ENCODE data around the gene GP9. TPM values are rescaled to one million over a fixed set of nuclear protein-coding genes. Genes with fewer than 3 reads are reported as not detected.

GP9 gene
- total RNA-seq, 4 donors from 2014 or later = 0.50 TPM; not detected in 3

GRCh38 chr3:129015388-129016105 lies 45.0 kb upstream of the GP9 start:
- WGBS = 45% methylated on average over 11 of the region's 19 CpGs
- Histone ChIP-seq H3K27me3 (no peaks in the 10 kb centered on the region), H3K4me3 (no peak overlapping the region), H3K27ac (replicated peaks in 1 of 4) (peak overlapping the region; percentile 61 to 73 (median 66)), H3K36me3 (no peaks in the 10 kb centered on the region), H3K9me3 (no peaks in the 10 kb centered on the region), H3K4me1 (peaks cover 32 to 43% (median 36%) of the 10 kb centered on the region in 4 donors)
- DNase-seq (ENCODE audit: extremely low spot score) = no peak
- TF ChIP-seq CTCF (IDR thresholded peaks at IDR 0.05) = no peak
- no peak for TF ChIP-seq EP300 (IDR thresholded peaks at IDR 0.05)
- TF ChIP-seq POLR2AphosphoS5 (IDR thresholded peaks at IDR 0.05) = peak; percentile 11 to 33
- no peak for TF ChIP-seq POLR2A (IDR thresholded peaks at IDR 0.05; ENCODE audit: low read depth)
- intact Hi-C loops (cut with DNase I) = no loop called here

DNA sequence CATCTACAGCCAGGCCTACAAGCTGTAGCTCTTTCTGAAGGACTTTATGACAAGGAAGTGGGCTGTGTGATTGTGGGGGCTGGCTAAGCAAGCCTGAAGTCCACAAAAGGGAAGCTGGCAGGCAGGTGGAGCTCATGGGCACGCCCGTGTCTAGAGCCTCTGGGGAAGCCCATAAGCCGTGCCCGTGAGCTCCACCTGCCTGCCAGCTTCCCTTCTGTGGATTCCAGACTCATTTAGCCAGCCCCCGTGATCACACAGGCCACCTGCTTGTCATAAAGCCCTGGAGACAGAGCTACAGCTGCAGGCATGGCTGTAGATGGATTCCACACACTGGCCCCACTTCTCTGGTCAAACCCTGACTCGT lies 44.2 kb upstream of the GP9 start:
- Histone ChIP-seq H3K27ac (replicated peaks in 1 of 4) (peak overlapping the region; percentile 61 to 73 (median 66)), H3K4me3 (no peak overlapping the region), H3K9me3 (no peaks in the 10 kb centered on the region), H3K36me3 (no peaks in the 10 kb centered on the region), H3K27me3 (no peaks in the 10 kb centered on the region), H3K4me1 (peaks cover 33 to 49% (median 38%) of the 10 kb centered on the region in 4 donors)
- TF ChIP-seq POLR2A (IDR thresholded peaks at IDR 0.05; ENCODE audit: low read depth) = no peak
- no peak for TF ChIP-seq POLR2AphosphoS5 (IDR thresholded peaks at IDR 0.05)
- TF ChIP-seq CTCF (IDR thresholded peaks at IDR 0.05) = no peak
- no peak for TF ChIP-seq EP300 (IDR thresholded peaks at IDR 0.05)
- 80% methylated on average over 2 of the region's 6 CpGs for WGBS
- intact Hi-C loops (cut with DNase I) = no loop called here
- DNase-seq (ENCODE audit: extremely low spot score) = no peak

- H3K4me1 ChIP-seq = peaks cover 34 to 51% (median 44%) of the 10 kb centered on the region in 4 donors
- WGBS = 78% methylated on average over 13 of the region's 14 CpGs
Observed at GRCh38 chr3:129016720-129017483, 43.7 kb upstream of the GP9 start.

DNA sequence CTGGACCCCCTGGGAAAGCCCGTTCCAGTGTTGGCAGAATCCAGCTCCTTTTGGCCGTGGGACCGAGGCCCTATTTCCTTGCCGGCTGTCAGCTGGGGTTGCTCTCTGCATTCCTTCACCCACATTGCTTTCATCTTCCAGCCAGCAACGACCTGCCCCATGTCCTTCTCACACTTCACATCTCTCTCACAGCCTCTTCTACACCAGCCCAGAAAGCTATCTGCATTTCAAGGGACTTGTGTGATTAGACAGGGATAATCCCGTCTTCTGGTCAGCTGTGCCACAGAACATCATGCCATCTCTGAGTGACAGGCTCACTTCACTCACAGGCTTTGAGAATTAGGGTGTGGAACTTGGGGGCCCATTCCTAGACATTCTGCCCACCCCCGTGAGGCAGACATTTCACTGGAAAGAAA lies 43.1 kb upstream of the GP9 start:
- H3K27me3 ChIP-seq = no peaks in the 10 kb centered on the region
- intact Hi-C loops (cut with DNase I) = no loop called here
- H3K27ac ChIP-seq (replicated peaks in 1 of 4) = peak overlapping the region; percentile 61 to 73 (median 66)
- 65% methylated on average over 7 of the region's 7 CpGs for WGBS
- H3K4me3 ChIP-seq = no peak overlapping the region
- no peak for DNase-seq (ENCODE audit: extremely low spot score)
- H3K4me1 ChIP-seq = peaks cover 38 to 55% (median 50%) of the 10 kb centered on the region in 4 donors
- no peaks in the 10 kb centered on the region for H3K36me3 ChIP-seq
- TF ChIP-seq POLR2A (IDR thresholded peaks at IDR 0.05; ENCODE audit: low read depth) = no peak
- no peaks in the 10 kb centered on the region for H3K9me3 ChIP-seq

More at GRCh38 chr3:129016720-129017483, 43.7 kb upstream of the GP9 start:
- TF ChIP-seq POLR2AphosphoS5 (IDR thresholded peaks at IDR 0.05) (peak in 1 of 2 donors; percentile 13), EP300 (IDR thresholded peaks at IDR 0.05) (no peak)
- Histone ChIP-seq H3K4me3 (no peak overlapping the region), H3K9me3 (no peaks in the 10 kb centered on the region), H3K27me3 (no peaks in the 10 kb centered on the region), H3K36me3 (no peaks in the 10 kb centered on the region), H3K27ac (replicated peaks in 1 of 4) (peak overlapping the region; percentile 61 to 73 (median 66))
- intact Hi-C loops (cut with DNase I) = no loop called here
- DNase-seq (ENCODE audit: extremely low spot score) = no peak

GRCh38 chr3:129018271-129018670 lies 42.3 kb upstream of the GP9 start:
- TF ChIP-seq CTCF (IDR thresholded peaks at IDR 0.05) (no peak), EP300 (IDR thresholded peaks at IDR 0.05) (no peak), POLR2AphosphoS5 (IDR thresholded peaks at IDR 0.05) (no peak), POLR2A (IDR thresholded peaks at IDR 0.05; ENCODE audit: low read depth) (no peak)
- DNase-seq (ENCODE audit: extremely low spot score) = no peak
- Histone ChIP-seq H3K27ac (replicated peaks in 1 of 4) (peak overlapping the region in 3 of 4 donors; percentile 61 to 73 (median 66)), H3K9me3 (no peaks in the 10 kb centered on the region), H3K36me3 (no peaks in the 10 kb centered on the region), H3K4me3 (no peak overlapping the region), H3K4me1 (peaks cover 38 to 60% (median 54%) of the 10 kb centered on the region in 4 donors), H3K27me3 (no peaks in the 10 kb centered on the region)
- intact Hi-C loops (cut with DNase I) = no loop called here
- WGBS = 79% methylated on average over 2 of the region's 2 CpGs
